Endodermal cell (in vitro differentiated cells): Measurements from ENCODE around the gene DDX41. TPM values are rescaled to one million over a fixed set of nuclear protein-coding genes. Genes with fewer than 3 reads are reported as not detected.

Experiments used
- DNase-seq: peaks from one replicate; pipeline ENCODE4 v3.0.0-alpha.2; 2017
- H3K27ac ChIP-seq: 2 replicates; pipeline ENCODE4 v1.5.1; 2013; ENCODE audit warnings: mild to moderate bottlenecking, low read depth, low read length, moderate library complexity
- H3K27me3 ChIP-seq: 2 replicates; pipeline ENCODE4 v1.6.1; 2013; ENCODE audit warnings: mild to moderate bottlenecking, low read length, moderate library complexity; ENCODE audit not compliant: insufficient read depth, control insufficient read depth, poor library complexity, severe bottlenecking
- H3K36me3 ChIP-seq: 2 replicates; pipeline ENCODE4 v1.7.0; 2013; ENCODE audit warnings: mild to moderate bottlenecking, low read length, moderate library complexity; ENCODE audit not compliant: control insufficient read depth, insufficient read depth
- H3K4me1 ChIP-seq: one replicate; pipeline ENCODE4 v1.7.0; 2013; ENCODE audit warnings: low read length; ENCODE audit not compliant: control insufficient read depth, insufficient read depth
- H3K4me3 ChIP-seq: 2 replicates; pipeline ENCODE4 v1.5.1; 2013; ENCODE audit warnings: mild to moderate bottlenecking, low read length, moderate library complexity
- H3K9ac ChIP-seq: 2 replicates; pipeline ENCODE4 v1.6.1; 2013; ENCODE audit warnings: mild to moderate bottlenecking, low read length, moderate library complexity; ENCODE audit not compliant: poor library complexity, severe bottlenecking; ENCODE audit errors: extremely low read depth
- H3K9me3 ChIP-seq: 2 replicates; pipeline ENCODE4 v1.6.1; 2013; ENCODE audit warnings: mild to moderate bottlenecking, low read length, moderate library complexity; ENCODE audit not compliant: control insufficient read depth
- H3K27ac Mint-ChIP-seq: 2 replicates; pipeline ENCODE4 v1.8.0; 2020; ENCODE audit warnings: mixed read lengths
- H3K27me3 Mint-ChIP-seq: 2 replicates; pipeline ENCODE4 v1.8.0; 2021; ENCODE audit warnings: mild to moderate bottlenecking, mixed read lengths; ENCODE audit not compliant: insufficient read depth
- H3K36me3 Mint-ChIP-seq: 2 replicates; pipeline ENCODE4 v1.8.0; 2020; ENCODE audit warnings: low read depth, mixed read lengths
- H3K4me1 Mint-ChIP-seq: 2 replicates; pipeline ENCODE4 v1.8.0; 2020; ENCODE audit warnings: mixed read lengths
- H3K4me3 Mint-ChIP-seq: 2 replicates; pipeline ENCODE4 v1.8.0; 2020; ENCODE audit warnings: mild to moderate bottlenecking, moderate library complexity, mixed read lengths
- H3K9me3 Mint-ChIP-seq: 2 replicates; pipeline ENCODE4 v1.8.0; 2020; ENCODE audit warnings: mild to moderate bottlenecking, mixed read lengths
- CTCF ChIP-seq: fragments of 200-600 bp; sonication (generic); conservative IDR thresholded peaks from 2 replicates; pipeline ENCODE4 v1.5.0; 2021; ENCODE audit warnings: antibody characterized with exemption, mild to moderate bottlenecking
- WGBS, 2 experiments: methylation state at CpG; one replicate each; pipeline versions ENCODE4 v1.1.5 to v1.1.7; 2013; ENCODE audit warnings: missing lambda C conversion rate in 2 of 2, mixed read lengths in 1 of 2; ENCODE audit not compliant: insufficient coverage in 1 of 2, insufficient read length in 1 of 2; 5-methylcytosine and 5-hydroxymethylcytosine counted together
- total RNA-seq, 2 donors: library from RNA; stranded (reverse); fragmentation: NEBNext Ultra II Directional in 1 of 2; extraction: Animal tissue kit (Norgen Biotek cat#: 25700) in 1 of 2; gene quantifications; 2 replicates in 1 of 2; 3 replicates in 1 of 2; pipeline ENCODE4 v1.2.1, GENCODE V29; 2021

The DDX41 gene
- total RNA-seq, 2 donors from 2014 or later, result 115 TPM

DNA sequence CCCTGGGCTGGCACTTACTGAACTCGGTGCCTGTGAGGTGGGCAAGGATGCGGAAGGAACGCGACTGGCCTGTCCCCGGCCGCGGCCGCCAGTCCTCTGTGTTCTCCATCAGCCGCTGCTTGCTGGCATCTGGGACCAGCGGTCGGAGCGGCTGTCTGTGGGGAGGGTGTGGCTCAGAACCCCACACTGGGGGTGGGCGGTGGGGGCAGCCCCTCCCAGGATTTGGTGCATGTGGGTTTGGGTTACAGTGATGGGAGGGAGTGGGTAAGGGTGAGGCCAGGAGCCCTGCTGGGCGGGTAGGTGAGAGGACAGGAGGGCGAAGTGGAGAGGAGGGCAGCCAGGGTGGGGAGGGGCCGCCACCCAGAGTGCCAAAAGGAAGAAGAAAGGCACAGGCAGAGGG, 25.8 kb downstream of the DDX41 start:
- H3K4me3 ChIP-seq, result no peak overlapping the region
- peaks cover 62% of the 10 kb centered on the region for H3K36me3 Mint-ChIP-seq
- 95% methylated on average over 16 of the region's 16 CpGs; no CpG with 5 or more reads in 1 of the 2 experiments for WGBS, 2 experiments
- no peaks in the 10 kb centered on the region for H3K9me3 ChIP-seq
- peaks cover 17% of the 10 kb centered on the region for H3K4me1 ChIP-seq
- H3K9me3 Mint-ChIP-seq, result no peaks in the 10 kb centered on the region
- H3K27me3 Mint-ChIP-seq, result no peaks in the 10 kb centered on the region
- peak overlapping the region; percentile 22 for H3K4me3 Mint-ChIP-seq
- peak overlapping the region; percentile 82 for H3K27ac Mint-ChIP-seq
- peaks cover 14% of the 10 kb centered on the region for H3K4me1 Mint-ChIP-seq
- no peak for DNase-seq
- peaks cover 86% of the 10 kb centered on the region for H3K36me3 ChIP-seq
- H3K27ac ChIP-seq, result peak overlapping the region; percentile 77
- no peak overlapping the region for H3K9ac ChIP-seq
- no peak for TF ChIP-seq CTCF
- H3K27me3 ChIP-seq, result no peaks in the 10 kb centered on the region

DNA sequence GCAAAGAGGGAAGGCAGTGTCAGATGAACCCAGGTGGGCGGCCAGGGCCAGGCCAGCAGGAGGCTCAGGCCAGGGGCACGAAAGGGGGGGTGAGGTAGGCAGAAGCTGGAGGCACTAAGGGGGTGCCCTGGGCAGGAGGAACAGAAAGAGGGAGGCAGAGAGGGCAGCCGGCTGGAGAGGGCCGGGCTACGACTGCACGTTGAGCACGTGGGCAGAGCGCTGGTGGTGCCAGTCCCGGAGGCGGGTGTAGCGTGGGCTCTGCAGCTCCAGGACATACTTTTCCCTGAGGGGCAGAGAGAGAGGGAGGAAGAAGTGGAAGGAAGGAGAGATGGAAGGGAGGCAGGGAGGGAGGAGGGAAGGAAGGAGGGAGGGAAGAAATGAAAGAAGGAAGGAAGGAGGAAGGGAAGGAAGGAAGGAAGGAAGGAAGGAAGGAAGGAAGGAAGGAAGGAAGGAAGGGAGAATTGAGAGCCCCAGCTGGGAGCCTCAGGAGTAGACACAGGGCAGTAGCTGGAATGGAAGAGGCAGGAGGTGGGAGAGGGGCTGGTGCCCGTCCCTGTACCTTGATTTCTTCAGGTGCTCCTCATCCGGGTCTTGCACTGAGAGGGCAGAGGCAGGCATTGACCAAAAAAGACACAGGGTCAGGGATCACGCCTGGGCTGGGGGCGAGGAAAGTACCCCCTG, 26.3 kb downstream of the DDX41 start:
- Histone ChIP-seq H3K27me3 (no peaks in the 10 kb centered on the region), H3K4me3 (no peak overlapping the region), H3K9ac (no peak overlapping the region), H3K4me1 (peaks cover 13% of the 10 kb centered on the region), H3K27ac (no peak overlapping the region), H3K36me3 (peaks cover 87% of the 10 kb centered on the region), H3K9me3 (no peaks in the 10 kb centered on the region)
- no peaks in the 10 kb centered on the region for H3K27me3 Mint-ChIP-seq
- DNase-seq, result no peak
- 95 to 97% methylated on average over 13 to 15 of the region's 15 CpGs for WGBS, 2 experiments
- H3K27ac Mint-ChIP-seq, result no peak overlapping the region
- H3K4me1 Mint-ChIP-seq, result peaks cover 10% of the 10 kb centered on the region
- no peak overlapping the region for H3K4me3 Mint-ChIP-seq
- H3K9me3 Mint-ChIP-seq, result no peaks in the 10 kb centered on the region
- peaks cover 62% of the 10 kb centered on the region for H3K36me3 Mint-ChIP-seq
- no peak for TF ChIP-seq CTCF

- no peaks in the 10 kb centered on the region for H3K27me3 Mint-ChIP-seq
- Histone ChIP-seq H3K9me3 (no peaks in the 10 kb centered on the region), H3K9ac (no peak overlapping the region), H3K4me3 (no peak overlapping the region), H3K27me3 (no peaks in the 10 kb centered on the region), H3K27ac (no peak overlapping the region), H3K36me3 (peaks cover 88% of the 10 kb centered on the region), H3K4me1 (peaks cover 7% of the 10 kb centered on the region)
- peaks cover 10% of the 10 kb centered on the region for H3K4me1 Mint-ChIP-seq
- H3K27ac Mint-ChIP-seq, result no peak overlapping the region
- no peak overlapping the region for H3K4me3 Mint-ChIP-seq
- DNase-seq, result peak; percentile 80
- 84 to 95% methylated on average over 18 to 26 of the region's 26 CpGs for WGBS, 2 experiments
- peaks cover 74% of the 10 kb centered on the region for H3K36me3 Mint-ChIP-seq
- peak; percentile 44 for TF ChIP-seq CTCF
- H3K9me3 Mint-ChIP-seq, result no peaks in the 10 kb centered on the region
These were observed 27.5 kb downstream of the DDX41 start for GRCh38 chr5:177489119-177489716.
